ENCODE data around the gene CDK4. TPM values are rescaled to one million over a fixed set of nuclear protein-coding genes. Genes with fewer than 3 reads are reported as not detected.

The CDK4 gene
- total RNA-seq, 1 experiment from 2014 or later: 218 TPM

DNA sequence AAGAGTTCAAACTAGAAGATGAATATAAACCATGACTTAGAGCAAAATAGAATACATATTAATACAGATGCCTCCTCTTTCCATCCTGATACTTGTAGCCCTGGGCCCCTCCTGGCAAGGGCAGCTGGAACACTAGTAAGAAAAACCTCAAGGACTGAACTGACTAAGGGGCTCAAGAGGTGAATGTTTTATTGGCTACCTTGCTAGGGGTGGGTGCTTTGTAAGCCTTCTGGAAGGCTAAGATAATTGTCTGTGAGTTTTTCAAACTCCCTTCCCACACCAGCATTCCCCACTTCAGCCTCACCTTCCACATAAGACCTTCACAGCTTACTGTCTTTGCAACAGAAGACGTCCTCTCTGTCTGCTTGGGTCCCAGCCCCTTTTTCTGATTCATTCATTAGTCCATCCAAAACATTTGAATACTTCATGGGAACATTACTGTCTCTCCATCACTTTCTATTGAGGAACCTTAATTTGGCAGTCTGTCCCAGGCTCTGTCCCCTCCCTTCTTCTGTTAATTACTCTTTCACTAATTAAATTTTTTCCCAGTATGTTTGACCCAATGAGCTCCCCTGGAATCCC is 1.7 kb upstream of the CDK4 start:
- no peak overlapping the region for H3K4ac ChIP-seq (ENCODE audit: low read depth, low read length)
- WGBS (ENCODE audit: extremely low coverage, insufficient read length, low lambda C conversion rate): no CpG with 5 or more reads among the region's 1 CpG
- H3K9me3 ChIP-seq (ENCODE audit: control insufficient read depth, low read depth, low read length): no peaks in the 10 kb centered on the region
- Mint-ChIP-seq H3K36me3 (ENCODE audit: insufficient read depth in 1 of 3, low read depth in 3 of 3) (peaks cover 26 to 42% (median 33%) of the 10 kb centered on the region in 3 experiments), H3K27ac (no peak overlapping the region), H3K4me1 (peaks cover 43 to 44% of the 10 kb centered on the region in 2 experiments), H3K9me3 (peaks cover 0 to 2% of the 10 kb centered on the region in 2 experiments; a peak in 2 of 5 replicates), H3K4me3 (peak overlapping the region; percentile 81 to 93), H3K27me3 (ENCODE audit: low read depth) (peaks cover 30% of the 10 kb centered on the region)
- peaks cover 11% of the 10 kb centered on the region for H3K27me3 ChIP-seq (ENCODE audit: insufficient read depth, low read length)
- H2BK12ac ChIP-seq (ENCODE audit: insufficient read length, low read depth, low read length): no peak overlapping the region
- no peak overlapping the region for H2BK5ac ChIP-seq (ENCODE audit: insufficient read length, low read length)
- no peak overlapping the region for H3K56ac ChIP-seq (ENCODE audit: insufficient read length, low read depth, low read length)
- no peak overlapping the region for H3K9ac ChIP-seq (ENCODE audit: extremely low read depth, insufficient read length, low read length)
- no peak overlapping the region for H3T11ph ChIP-seq (ENCODE audit: low read length)
- TF ChIP-seq, protein P1, sequence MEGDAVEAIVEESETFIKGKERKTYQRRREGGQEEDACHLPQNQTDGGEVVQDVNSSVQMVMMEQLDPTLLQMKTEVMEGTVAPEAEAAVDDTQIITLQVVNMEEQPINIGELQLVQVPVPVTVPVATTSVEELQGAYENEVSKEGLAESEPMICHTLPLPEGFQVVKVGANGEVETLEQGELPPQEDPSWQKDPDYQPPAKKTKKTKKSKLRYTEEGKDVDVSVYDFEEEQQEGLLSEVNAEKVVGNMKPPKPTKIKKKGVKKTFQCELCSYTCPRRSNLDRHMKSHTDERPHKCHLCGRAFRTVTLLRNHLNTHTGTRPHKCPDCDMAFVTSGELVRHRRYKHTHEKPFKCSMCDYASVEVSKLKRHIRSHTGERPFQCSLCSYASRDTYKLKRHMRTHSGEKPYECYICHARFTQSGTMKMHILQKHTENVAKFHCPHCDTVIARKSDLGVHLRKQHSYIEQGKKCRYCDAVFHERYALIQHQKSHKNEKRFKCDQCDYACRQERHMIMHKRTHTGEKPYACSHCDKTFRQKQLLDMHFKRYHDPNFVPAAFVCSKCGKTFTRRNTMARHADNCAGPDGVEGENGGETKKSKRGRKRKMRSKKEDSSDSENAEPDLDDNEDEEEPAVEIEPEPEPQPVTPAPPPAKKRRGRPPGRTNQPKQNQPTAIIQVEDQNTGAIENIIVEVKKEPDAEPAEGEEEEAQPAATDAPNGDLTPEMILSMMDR (conservative IDR thresholded peaks at IDR 0.05): no peak
- peaks cover 13% of the 10 kb centered on the region; the same call in 1 of the 2 replicates for H3K79me2 ChIP-seq (ENCODE audit: insufficient read depth, low read length)
- no peak overlapping the region for H2AFZ ChIP-seq (ENCODE audit: low read length)
- no peak overlapping the region for H4K8ac ChIP-seq (replicated peaks; ENCODE audit: insufficient read length, low read depth, low read length)
- H4K20me1 ChIP-seq (ENCODE audit: control insufficient read depth, insufficient read depth, insufficient read length): no peaks in the 10 kb centered on the region
- no peak overlapping the region for H3K27ac ChIP-seq (ENCODE audit: insufficient read length, low read depth, low read length)
- 0 out of 2 replicates have a peak, but pooled peaks cover 7% of the 10 kb centered on the region for H3K4me1 ChIP-seq (ENCODE audit: insufficient read depth, low read length)
- no peak for DNase-seq
- H2BK15ac ChIP-seq (ENCODE audit: low read depth, low read length): no peak overlapping the region
- peak overlapping the region; percentile 65 for H3K4me2 ChIP-seq (ENCODE audit: insufficient read depth, insufficient read length, low read length)
- no peaks in the 10 kb centered on the region for H3K79me1 ChIP-seq (ENCODE audit: insufficient read depth, low read depth, low read length, poor library complexity, severe bottlenecking)
- H3K14ac ChIP-seq (ENCODE audit: insufficient read depth, low read length): no peak overlapping the region
- no peak overlapping the region for H3K23ac ChIP-seq (ENCODE audit: insufficient read length, low read depth, low read length)
- no peak overlapping the region for H2AK5ac ChIP-seq (ENCODE audit: insufficient read length, low read length)
- no peak overlapping the region for H4K5ac ChIP-seq (ENCODE audit: insufficient read length, low read depth, low read length)
- no peak overlapping the region for H3K18ac ChIP-seq (ENCODE audit: insufficient read length, low read depth, low read length)
- no peak overlapping the region for H2BK120ac ChIP-seq (ENCODE audit: low read depth, low read length, poor library complexity, severe bottlenecking)
- H4K91ac ChIP-seq (ENCODE audit: insufficient read length, low read depth, low read length): no peak overlapping the region
- peaks cover 17% of the 10 kb centered on the region for H3K23me2 ChIP-seq (ENCODE audit: insufficient read length, low read depth, low read length, poor library complexity, severe bottlenecking)
- no peak overlapping the region for H2BK20ac ChIP-seq (ENCODE audit: low read depth, low read length, poor library complexity, severe bottlenecking)

Data from H9 (cell line).